ENCODE data around the gene TBC1D9.
"Not testable (repeated sequence)": the region's sequence is repeated elsewhere in the genome, so short reads cannot be mapped to it uniquely, and the experiment has no call there.

The TBC1D9 gene

GRCh38 chr4:140756319-140757231, at the start of gene TBC1D9:
TSS of gene TBC1D9 (minus strand) at chr4:140756385. CDS start at chr4:140756045, 340 bp downstream.
- DNase-seq (ENCODE audit: low read depth), result peak; percentile 59

DNA sequence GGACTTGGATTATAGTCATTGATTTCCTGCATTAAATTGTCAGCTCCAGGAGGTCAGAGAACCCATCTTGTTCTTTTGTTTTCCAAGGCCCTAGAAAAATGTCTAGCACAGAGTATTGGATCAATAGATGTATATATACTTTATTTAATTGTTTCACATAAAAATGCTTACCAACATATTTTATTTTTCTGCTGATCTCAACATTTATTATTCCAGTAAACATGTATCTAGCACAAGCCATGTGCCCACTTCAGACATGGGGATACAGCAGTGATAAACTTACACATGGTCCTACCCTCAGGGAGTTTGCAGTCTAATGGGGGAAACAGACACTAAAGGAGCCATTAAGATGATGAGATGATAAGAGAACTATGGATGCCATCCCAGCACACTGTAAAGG, 49.1 kb upstream of the TBC1D9 start:
- no peak for DNase-seq (ENCODE audit: low read depth)

DNA sequence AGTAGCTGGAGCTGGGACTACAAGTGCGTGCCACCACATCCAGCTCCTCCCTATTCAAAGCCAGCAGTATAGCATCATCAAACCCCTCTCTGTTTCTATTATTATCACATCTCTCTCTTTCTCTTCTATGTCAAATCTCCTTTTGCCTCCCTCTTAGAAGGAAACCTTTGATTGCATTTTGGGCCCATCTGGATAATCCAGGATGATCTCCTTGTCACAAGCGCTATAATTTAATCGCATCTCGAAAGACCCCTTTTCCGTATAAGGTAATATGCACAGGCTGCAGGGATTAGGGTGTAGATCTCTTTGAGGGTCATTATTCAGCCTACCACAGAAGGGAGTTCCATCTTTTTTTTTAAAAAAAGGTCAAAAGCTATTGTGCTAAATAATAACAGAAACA, 46.4 kb upstream of the TBC1D9 start:
- no peak for DNase-seq (ENCODE audit: low read depth)

DNA sequence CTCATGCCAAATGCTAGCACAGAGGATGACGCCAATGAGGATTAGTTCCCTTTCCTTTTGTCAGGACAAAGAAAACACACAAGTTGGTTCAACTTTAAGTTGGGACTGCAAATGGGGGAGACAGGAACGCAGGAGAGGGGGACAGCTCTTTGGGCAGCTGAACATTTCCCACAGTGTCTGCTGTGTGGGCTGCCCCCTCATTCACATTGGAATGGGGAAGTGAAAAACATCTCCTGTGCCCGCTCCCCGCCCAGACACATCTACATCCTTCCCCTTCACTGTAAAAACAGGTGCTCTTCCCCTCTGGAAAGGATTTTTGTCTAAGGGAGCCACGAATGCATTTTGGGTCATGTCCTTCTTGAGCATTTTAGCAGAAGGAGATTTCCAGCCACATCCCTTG, 44.5 kb upstream of the TBC1D9 start:
- DNase-seq (ENCODE audit: low read depth), result no peak

DNA sequence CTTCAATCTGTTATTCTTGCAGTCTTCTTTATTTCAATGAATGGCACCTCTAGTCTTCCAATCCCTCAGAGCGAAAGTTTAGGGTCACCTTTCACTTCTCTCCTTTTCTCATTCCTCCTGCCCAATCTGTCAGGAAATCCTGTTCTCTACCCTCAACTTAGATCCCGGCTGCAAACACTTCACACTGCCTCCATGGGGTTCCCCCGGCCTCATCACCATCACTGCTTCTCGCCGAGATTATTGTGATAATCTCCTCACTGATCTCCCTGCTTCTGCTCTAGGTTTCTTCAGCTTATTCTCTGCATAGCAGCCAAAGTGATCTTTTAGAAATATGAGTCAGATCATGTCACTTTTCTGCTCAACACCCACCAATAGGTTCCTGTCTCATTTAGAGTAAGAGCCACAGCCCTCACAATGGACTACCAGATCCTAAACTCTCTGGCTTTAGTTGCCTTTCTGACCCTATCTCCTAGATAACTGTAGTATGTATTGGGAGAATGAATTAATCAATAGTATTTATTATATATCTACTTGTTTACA, 43.6 kb upstream of the TBC1D9 start:
- no peak for DNase-seq (ENCODE audit: low read depth)

- no peak for DNase-seq (ENCODE audit: low read depth)
These were observed 37.1 kb upstream of the TBC1D9 start for GRCh38 chr4:140793291-140793690.

DNA sequence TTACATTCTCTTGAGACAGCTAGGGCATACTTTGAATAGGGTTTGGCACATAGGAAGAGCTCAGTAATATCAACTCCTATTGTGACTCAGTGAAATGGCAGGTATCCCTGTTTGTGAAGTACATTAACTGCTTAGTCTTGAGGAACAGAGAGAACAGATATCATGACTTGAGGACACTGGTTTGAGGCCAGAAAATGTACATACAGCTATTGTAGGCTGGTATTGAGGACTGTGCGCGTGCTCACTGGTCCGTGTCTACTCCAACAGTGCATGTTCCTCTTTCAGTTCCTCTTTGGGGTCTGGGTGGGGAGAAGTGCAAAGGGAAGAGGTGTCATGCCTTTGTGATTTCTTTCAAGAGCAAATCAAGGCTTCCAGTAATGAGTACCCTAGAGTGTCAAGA, 34.6 kb upstream of the TBC1D9 start:
- no peak for DNase-seq (ENCODE audit: low read depth)

DNA sequence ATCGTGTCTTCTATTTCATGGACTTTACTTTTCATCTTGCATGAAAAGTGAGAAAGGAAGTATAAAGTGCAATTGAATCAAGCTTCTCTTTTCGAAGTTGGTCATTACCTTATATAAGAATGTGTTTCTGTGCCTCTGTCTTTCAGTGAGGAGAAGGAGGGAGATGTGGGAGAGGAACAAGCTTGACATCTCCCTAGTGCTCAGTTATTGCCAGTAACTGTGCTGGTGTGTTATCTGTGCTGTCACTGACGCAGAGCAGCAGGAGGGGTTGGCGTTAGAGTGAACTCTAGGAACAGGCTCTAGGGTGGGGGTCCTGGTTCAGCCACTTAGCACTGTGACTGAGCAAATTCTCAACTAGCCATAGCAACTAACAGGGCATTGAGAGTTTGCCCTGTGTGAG, 34.0 kb upstream of the TBC1D9 start:
- no peak for DNase-seq (ENCODE audit: low read depth)

- DNase-seq (ENCODE audit: low read depth), result no peak
These were observed 33.6 kb upstream of the TBC1D9 start for GRCh38 chr4:140789759-140790158.

- not testable (repeated sequence) for DNase-seq (ENCODE audit: low read depth)
These were observed 26.6 kb upstream of the TBC1D9 start for GRCh38 chr4:140782787-140783186.

GRCh38 chr4:140781596-140781995, 25.4 kb upstream of the TBC1D9 start:
- no peak for DNase-seq (ENCODE audit: low read depth)

GRCh38 chr4:140777894-140778293, 21.7 kb upstream of the TBC1D9 start:
- DNase-seq (ENCODE audit: low read depth), result no peak

GRCh38 chr4:140777386-140777785, 21.2 kb upstream of the TBC1D9 start:
- DNase-seq (ENCODE audit: low read depth), result no peak

- DNase-seq (ENCODE audit: low read depth), result no peak
These were observed 20.4 kb upstream of the TBC1D9 start for GRCh38 chr4:140776556-140776955.

- no peak for DNase-seq (ENCODE audit: low read depth)
These were observed 18.8 kb upstream of the TBC1D9 start for GRCh38 chr4:140774956-140775355.

DNA sequence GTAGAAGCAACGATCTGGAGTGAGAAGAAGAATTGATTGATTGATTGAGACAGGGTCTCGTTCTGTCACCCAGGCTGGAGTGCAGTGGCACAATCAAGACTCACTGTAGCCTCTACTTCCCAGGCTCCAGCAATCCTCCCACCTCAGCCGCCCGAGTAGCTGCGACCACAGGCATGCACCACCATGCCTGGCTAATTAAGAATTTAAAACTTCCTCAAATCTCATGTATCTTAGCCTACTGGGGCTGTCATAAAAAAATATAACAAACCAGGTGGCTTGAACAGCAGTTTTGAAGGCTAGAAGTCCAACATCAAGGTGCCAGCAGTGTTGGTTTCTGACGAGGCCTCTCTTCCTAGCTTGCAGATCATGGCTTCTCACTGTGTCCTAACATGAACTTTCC, 18.3 kb upstream of the TBC1D9 start:
- no peak for DNase-seq (ENCODE audit: low read depth)

DNA sequence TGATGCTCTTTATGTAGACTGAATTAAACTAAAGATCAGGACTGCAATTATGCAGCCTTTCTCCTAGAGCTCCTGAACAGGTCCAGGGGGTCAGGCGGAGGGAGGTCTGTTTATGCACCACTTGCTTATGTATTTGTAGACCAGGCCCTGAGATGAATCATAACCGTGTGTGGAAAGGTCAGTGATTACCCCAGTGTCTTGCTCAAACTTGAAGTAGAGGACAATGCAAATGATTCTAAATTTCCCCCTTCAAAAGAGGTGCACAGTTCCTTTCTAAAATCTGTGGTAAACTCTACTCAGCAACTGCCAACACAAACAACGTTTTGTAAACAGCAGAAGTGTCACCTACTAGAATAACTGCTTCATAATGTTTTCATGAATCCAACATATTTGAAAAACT, 13.0 kb upstream of the TBC1D9 start:
- DNase-seq (ENCODE audit: low read depth), result no peak

GRCh38 chr4:140764785-140765392, 8.7 kb upstream of the TBC1D9 start:
- DNase-seq (ENCODE audit: low read depth), result no peak

- no peak for DNase-seq (ENCODE audit: low read depth)
These were observed 6.0 kb upstream of the TBC1D9 start for GRCh38 chr4:140762202-140762601.

DNA sequence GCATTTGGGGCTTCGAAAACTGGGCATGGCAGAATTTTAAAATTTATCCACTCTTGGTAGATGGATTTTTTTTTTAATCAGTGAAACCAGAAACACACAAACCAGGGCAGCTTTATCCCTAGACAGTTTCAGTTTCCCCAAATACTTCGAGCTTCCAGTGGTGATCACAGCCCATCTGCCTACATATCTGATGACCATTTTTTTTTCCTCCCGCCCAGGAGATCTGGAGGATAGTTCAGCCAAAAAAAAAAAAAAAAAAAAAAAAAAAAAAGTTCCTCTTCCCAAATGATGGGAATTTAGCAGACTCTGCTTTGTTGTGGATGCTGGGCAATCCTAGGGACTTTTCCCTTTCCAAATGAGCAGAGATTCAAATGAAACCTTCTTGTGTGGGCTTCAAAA, 1.0 kb upstream of the TBC1D9 start:
- no peak for DNase-seq (ENCODE audit: low read depth)

- DNase-seq (ENCODE audit: low read depth), result no peak
These were observed 339 bp downstream of the TBC1D9 start for GRCh38 chr4:140755774-140756318.

DNA sequence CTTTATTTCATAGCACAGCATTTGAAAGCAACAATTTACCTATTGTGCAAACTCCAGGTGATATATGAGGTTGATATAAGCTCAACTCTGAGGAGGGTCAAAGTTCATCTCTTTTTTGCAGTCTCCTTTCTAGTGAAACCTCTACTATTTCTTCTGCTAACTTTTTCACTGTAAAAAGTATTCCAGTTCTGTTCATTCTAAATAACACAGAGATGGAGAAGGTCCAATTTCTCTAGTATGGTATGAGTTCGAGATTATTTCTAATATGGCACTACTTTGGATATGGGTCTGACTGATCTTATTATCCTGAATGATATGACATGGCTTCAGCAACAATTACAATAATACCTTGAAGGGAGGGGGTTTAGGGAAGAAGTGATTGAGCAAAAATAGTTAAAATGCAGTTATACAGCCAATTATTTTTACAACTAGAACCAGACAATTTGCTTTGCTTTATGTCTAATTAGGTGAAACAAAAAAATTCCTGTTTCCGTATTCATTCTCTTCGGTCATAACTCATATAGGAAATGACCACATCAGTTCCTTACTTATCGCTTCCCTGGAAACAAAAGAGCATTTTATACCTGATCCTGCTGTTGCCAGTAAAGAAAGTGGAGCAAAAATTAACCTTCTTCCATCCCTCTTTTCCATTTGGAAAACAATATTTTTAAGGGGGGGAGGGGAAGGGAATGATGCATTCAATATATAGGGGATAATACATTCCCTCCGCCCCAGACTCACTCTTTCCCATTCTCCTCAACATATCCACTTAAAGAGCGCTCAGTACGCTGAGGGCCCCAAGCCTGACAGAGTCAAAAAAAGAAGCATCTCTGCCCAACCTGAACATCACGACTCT, 1.0 kb downstream of the TBC1D9 start:
- DNase-seq (ENCODE audit: low read depth), result no peak
